Neural crest cell (in vitro differentiated cells): ENCODE results near the gene SCUBE1. TPM values are rescaled to one million over a fixed set of nuclear protein-coding genes. Genes with fewer than 3 reads are reported as not detected.

Experiments
- DNase-seq: peaks from one replicate; pipeline ENCODE4 v3.0.0; 2021; ENCODE audit warnings: low read depth, mixed read lengths, low spot score
- H3K27ac Mint-ChIP-seq: one replicate; pipeline ENCODE4 v1.8.0; 2021; ENCODE audit warnings: mild to moderate bottlenecking, mixed read lengths; ENCODE audit not compliant: unreplicated experiment
- H3K27me3 Mint-ChIP-seq: 2 replicates; pipeline ENCODE4 v1.8.0; 2021; ENCODE audit warnings: low read depth, mild to moderate bottlenecking, mixed read lengths
- H3K36me3 Mint-ChIP-seq: 2 replicates; pipeline ENCODE4 v1.8.0; 2021; ENCODE audit warnings: low read depth, mild to moderate bottlenecking, mixed read lengths
- H3K4me1 Mint-ChIP-seq: 2 replicates; pipeline ENCODE4 v1.8.0; 2021; ENCODE audit warnings: mixed read lengths
- H3K4me3 Mint-ChIP-seq: one replicate; pipeline ENCODE4 v1.8.0; 2021; ENCODE audit warnings: mild to moderate bottlenecking, mixed read lengths
- H3K9me3 Mint-ChIP-seq: 2 replicates; pipeline ENCODE4 v1.8.0; 2021; ENCODE audit warnings: mixed read lengths
- total RNA-seq: library from RNA; stranded (reverse); gene quantifications from 2 replicates; pipeline ENCODE4 v1.2.1, GENCODE V29; 2021
- TF ChIP-seq, protein P1 (sequence below): fragments of 200-600 bp; sonication (generic); conservative IDR thresholded peaks from 2 replicates; pipeline ENCODE4 v1.5.0; 2021; ENCODE audit warnings: antibody characterized with exemption, mild to moderate bottlenecking

SCUBE1 gene
- total RNA-seq, 1 donor from 2014 or later = 12.1 TPM

DNA sequence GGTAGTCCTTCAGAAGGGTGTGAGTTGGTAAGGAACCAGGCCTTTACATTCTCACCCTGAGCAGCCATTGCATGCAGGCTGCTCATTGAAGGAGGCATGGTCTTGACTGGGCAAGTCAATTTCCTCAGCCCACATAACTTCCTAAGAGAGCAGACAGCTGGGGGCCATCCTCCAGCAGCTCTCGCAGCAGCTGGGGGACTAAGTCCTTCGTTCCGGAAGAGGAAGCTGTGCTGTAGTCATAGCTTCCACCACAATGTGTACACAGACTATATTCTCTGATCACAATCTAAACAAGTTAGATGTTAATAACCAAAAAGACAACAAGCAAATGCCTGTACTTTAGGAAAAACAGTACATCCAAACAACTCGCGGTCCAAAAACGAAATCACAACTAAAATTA lies 38.5 kb upstream of the SCUBE1 start:
- DNase-seq = no peak
- H3K36me3 Mint-ChIP-seq = no peaks in the 10 kb centered on the region
- TF ChIP-seq, protein P1, sequence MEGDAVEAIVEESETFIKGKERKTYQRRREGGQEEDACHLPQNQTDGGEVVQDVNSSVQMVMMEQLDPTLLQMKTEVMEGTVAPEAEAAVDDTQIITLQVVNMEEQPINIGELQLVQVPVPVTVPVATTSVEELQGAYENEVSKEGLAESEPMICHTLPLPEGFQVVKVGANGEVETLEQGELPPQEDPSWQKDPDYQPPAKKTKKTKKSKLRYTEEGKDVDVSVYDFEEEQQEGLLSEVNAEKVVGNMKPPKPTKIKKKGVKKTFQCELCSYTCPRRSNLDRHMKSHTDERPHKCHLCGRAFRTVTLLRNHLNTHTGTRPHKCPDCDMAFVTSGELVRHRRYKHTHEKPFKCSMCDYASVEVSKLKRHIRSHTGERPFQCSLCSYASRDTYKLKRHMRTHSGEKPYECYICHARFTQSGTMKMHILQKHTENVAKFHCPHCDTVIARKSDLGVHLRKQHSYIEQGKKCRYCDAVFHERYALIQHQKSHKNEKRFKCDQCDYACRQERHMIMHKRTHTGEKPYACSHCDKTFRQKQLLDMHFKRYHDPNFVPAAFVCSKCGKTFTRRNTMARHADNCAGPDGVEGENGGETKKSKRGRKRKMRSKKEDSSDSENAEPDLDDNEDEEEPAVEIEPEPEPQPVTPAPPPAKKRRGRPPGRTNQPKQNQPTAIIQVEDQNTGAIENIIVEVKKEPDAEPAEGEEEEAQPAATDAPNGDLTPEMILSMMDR = no peak
- H3K27me3 Mint-ChIP-seq = peaks cover 52% of the 10 kb centered on the region
- H3K9me3 Mint-ChIP-seq = no peaks in the 10 kb centered on the region
- H3K4me3 Mint-ChIP-seq = no peak overlapping the region
- peaks cover 8% of the 10 kb centered on the region for H3K4me1 Mint-ChIP-seq
- no peak overlapping the region for H3K27ac Mint-ChIP-seq

DNA sequence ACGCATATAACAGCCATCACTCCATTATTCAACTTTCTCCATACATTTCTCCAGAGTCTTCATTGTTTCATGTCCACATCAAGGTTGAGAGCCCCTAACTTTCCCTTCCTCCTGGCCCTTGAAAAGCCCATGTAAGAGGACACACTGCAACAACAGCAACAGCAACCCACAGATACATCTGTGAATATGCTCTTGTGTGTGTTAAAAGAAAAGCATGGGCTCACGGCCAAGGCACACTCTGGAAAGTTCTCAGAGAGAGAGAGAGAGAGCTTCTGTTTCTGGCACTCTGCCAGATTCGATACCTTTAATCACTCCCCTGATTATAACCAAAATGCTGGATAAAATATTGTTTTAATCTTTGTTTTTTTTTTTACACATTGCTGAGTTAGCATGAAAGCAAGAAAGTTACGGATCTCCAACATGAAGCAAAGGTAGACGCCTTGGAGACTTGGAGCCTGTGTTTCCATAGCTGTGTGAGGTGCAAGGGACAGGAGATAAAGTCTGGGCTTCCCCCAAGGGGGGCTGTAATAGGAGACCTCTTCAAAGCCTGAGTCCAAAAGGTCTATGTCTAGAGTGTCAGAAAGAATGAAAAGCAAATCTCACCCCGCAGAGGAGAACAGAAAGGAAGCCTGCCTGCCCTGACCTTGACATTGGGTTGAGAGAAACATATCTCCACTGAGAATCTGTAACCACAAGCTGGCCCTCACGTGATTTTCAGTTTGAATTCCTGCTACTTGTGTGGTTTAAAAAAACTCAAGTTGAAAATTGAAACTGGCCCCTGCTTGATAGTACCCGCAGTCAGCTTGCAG lies 34.9 kb upstream of the SCUBE1 start:
- Mint-ChIP-seq H3K4me3 (no peak overlapping the region), H3K36me3 (no peaks in the 10 kb centered on the region), H3K9me3 (no peaks in the 10 kb centered on the region), H3K27me3 (peaks cover 25% of the 10 kb centered on the region), H3K4me1 (peaks cover 8% of the 10 kb centered on the region), H3K27ac (peak overlapping the region; percentile 32)
- DNase-seq = no peak
- TF ChIP-seq, protein P1 = no peak

DNA sequence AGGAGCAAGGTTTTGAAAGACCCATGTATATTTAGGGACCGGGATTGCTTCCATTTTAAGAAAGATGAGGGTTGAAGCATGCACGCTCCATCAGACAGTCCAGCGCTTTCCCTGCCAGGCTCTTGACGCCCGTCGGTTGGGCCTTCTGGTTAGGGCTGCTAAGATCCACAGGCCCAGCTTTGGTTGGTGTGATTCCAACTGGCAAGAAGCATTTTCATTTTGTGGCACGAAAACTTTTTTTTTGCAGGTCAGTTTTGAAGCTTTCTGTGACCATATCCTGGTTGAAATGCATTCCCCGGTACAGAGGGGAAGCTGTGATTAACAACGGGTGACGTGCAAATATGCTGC lies 34.4 kb upstream of the SCUBE1 start:
- H3K4me3 Mint-ChIP-seq = no peak overlapping the region
- H3K9me3 Mint-ChIP-seq = no peaks in the 10 kb centered on the region
- peaks cover 25% of the 10 kb centered on the region for H3K27me3 Mint-ChIP-seq
- no peaks in the 10 kb centered on the region for H3K36me3 Mint-ChIP-seq
- H3K4me1 Mint-ChIP-seq = peaks cover 8% of the 10 kb centered on the region
- TF ChIP-seq, protein P1 = no peak
- no peak for DNase-seq
- no peak overlapping the region for H3K27ac Mint-ChIP-seq

DNA sequence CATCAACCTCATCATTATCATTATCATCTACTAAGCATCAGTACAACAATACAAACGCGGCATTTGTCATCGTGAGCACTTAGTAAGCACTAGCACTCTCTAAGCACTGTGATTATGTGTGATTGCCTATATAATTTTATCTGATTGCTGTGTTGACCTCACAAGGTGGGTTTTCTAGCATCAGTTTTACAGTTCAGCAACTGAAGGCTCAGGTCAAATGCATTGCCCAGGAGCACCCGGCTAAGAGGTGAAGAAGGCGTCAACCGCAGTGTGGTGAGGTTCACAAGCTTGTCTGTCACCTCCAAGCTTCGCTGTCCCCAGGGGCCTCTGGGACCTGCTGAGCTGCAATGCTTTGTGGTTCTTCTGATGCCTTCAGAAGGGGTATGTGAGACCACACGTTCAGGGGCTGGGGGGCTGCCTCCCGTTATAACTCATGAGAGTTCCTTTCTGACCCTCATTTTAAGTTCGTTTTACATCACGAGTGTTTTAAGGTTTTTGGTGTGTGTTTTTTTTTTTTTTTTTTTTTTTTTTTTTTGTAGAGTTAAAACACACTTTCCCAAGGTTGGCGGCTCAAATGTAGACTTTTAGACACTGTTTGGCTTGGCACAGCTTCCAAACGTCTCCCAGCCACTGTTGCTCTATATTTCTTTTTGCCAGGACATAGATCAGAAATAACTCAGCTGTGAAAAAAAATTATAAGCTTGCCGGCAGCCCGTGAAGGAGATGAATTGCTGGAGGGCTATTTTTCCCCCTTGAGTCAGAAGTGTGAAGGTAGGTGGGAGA lies 33.8 kb upstream of the SCUBE1 start:
- Mint-ChIP-seq H3K27ac (no peak overlapping the region), H3K4me1 (peaks cover 8% of the 10 kb centered on the region), H3K9me3 (no peaks in the 10 kb centered on the region), H3K4me3 (no peak overlapping the region), H3K36me3 (no peaks in the 10 kb centered on the region), H3K27me3 (peaks cover 25% of the 10 kb centered on the region)
- TF ChIP-seq, protein P1 = no peak
- no peak for DNase-seq

DNA sequence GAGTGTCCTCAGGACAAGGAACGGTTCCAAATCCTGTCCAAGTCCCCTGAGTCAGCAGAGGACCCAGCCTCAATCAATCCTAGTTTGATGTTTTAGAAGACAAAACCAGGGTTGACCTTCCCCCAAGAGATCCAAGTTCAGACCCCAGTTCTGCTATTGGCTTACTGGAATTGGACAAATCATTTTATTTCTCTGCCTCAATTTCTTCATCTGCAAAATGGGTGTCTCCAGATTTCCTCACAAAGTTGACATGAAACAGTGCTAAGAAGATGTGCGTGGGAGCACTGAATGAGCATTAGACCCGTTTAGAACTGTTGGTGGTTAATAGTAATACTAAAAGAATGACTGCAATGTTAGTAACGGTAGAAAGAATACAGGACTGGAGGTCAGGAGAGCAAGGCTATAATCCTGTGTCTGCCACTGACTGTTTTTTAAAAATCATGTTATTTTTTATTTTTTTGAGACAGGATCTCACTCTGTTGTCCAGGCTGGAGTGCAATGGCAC lies 32.8 kb upstream of the SCUBE1 start:
- Mint-ChIP-seq H3K36me3 (no peaks in the 10 kb centered on the region), H3K4me3 (no peak overlapping the region), H3K4me1 (peaks cover 12% of the 10 kb centered on the region), H3K27ac (no peak overlapping the region), H3K9me3 (no peaks in the 10 kb centered on the region), H3K27me3 (peaks cover 26% of the 10 kb centered on the region)
- no peak for DNase-seq
- TF ChIP-seq, protein P1 = no peak
